Vagina (tissue), 2 donors: ENCODE results near the gene WAC.

Source experiments
- CTCF ChIP-seq, 3 experiments: fragments of 450-650 bp in 2 of 3; fragments of 200-600 bp in 1 of 3; sonication (generic) in 1 of 3; IDR thresholded peaks; one replicate each; pipeline ENCODE4 v1.5.1; 2017 to 2019; ENCODE audit warnings: antibody characterized with exemption in 3 of 3, mild to moderate bottlenecking in 2 of 3, moderate library complexity in 2 of 3
- POLR2AphosphoS5 ChIP-seq, 2 donors: sonication (generic); formaldehyde crosslinking; IDR thresholded peaks; one replicate each; pipeline ENCODE4 v1.9.0; 2017; ENCODE audit warnings: antibody characterized with exemption in 2 of 2, mild to moderate bottlenecking in 2 of 2, low read depth in 1 of 2; ENCODE audit not compliant: insufficient read depth in 1 of 2

- TF ChIP-seq CTCF (IDR thresholded peaks at IDR 0.05) (no peak), POLR2AphosphoS5 (IDR thresholded peaks at IDR 0.05; ENCODE audit: insufficient read depth in 1 of 2, low read depth in 1 of 2) (no peak)
Observed at GRCh38 chr10:28612877-28613276, 80.0 kb downstream of the WAC start.
